SK-N-SH treated with all-trans-retinoic acid at 6 μM for 48 hours (cell line): Measurements from ENCODE around the gene STOX1.
"Not testable (repeated sequence)": the region's sequence is repeated elsewhere in the genome, so short reads cannot be mapped to it uniquely, and the experiment has no call there.

Source experiments
- ARNTL ChIP-seq: fragments of 450-650 bp; formaldehyde crosslinking; IDR thresholded peaks from 2 replicates; pipeline ENCODE4 v1.5.0; 2020; ENCODE audit warnings: low read depth, mild to moderate bottlenecking, moderate library complexity, borderline replicate concordance
- BACH2 ChIP-seq: fragments of 250-450 bp; sonication (Bioruptor Pico); IDR thresholded peaks from 2 replicates; pipeline ENCODE4 v1.9.0; 2021; ENCODE audit warnings: mild to moderate bottlenecking, borderline replicate concordance
- CREB5 ChIP-seq: fragments of 250-450 bp; sonication (Bioruptor Pico); IDR thresholded peaks from 2 replicates; pipeline ENCODE4 v1.5.1; 2020; ENCODE audit warnings: low read depth, mild to moderate bottlenecking, moderate library complexity
- ESRRG ChIP-seq: fragments of 250-450 bp; sonication (Bioruptor Pico); IDR thresholded peaks from 2 replicates; pipeline ENCODE4 v1.6.1; 2021; ENCODE audit warnings: mild to moderate bottlenecking
- PATZ1 ChIP-seq: fragments of 250-450 bp; sonication (Bioruptor Pico); IDR thresholded peaks from 2 replicates; pipeline ENCODE4 v1.8.0; 2020; ENCODE audit warnings: mild to moderate bottlenecking, moderate library complexity, borderline replicate concordance
- SNAI2 ChIP-seq: fragments of 250-450 bp; sonication (Bioruptor Pico); IDR thresholded peaks from 2 replicates; pipeline ENCODE4 v1.5.0; 2020; ENCODE audit warnings: mild to moderate bottlenecking, moderate library complexity
- TCF4 ChIP-seq: fragments of 250-450 bp; sonication (Bioruptor Pico); IDR thresholded peaks from 2 replicates; pipeline ENCODE4 v1.8.0; 2021; ENCODE audit warnings: mild to moderate bottlenecking, moderate library complexity, borderline replicate concordance
- ZFP3 ChIP-seq: fragments of 250-450 bp; sonication (Bioruptor Pico); IDR thresholded peaks from 2 replicates; pipeline ENCODE4 v1.5.0; 2020; ENCODE audit warnings: mild to moderate bottlenecking, moderate library complexity
- ZFP30 ChIP-seq: fragments of 450-650 bp; formaldehyde crosslinking; IDR thresholded peaks from 2 replicates; pipeline ENCODE4 v1.5.0; 2022; ENCODE audit warnings: mild to moderate bottlenecking, moderate library complexity
- ZNF70 ChIP-seq: fragments of 450-650 bp; formaldehyde crosslinking; IDR thresholded peaks from 2 replicates; pipeline ENCODE4 v1.5.0; 2020; ENCODE audit warnings: mild to moderate bottlenecking, moderate library complexity

DNA sequence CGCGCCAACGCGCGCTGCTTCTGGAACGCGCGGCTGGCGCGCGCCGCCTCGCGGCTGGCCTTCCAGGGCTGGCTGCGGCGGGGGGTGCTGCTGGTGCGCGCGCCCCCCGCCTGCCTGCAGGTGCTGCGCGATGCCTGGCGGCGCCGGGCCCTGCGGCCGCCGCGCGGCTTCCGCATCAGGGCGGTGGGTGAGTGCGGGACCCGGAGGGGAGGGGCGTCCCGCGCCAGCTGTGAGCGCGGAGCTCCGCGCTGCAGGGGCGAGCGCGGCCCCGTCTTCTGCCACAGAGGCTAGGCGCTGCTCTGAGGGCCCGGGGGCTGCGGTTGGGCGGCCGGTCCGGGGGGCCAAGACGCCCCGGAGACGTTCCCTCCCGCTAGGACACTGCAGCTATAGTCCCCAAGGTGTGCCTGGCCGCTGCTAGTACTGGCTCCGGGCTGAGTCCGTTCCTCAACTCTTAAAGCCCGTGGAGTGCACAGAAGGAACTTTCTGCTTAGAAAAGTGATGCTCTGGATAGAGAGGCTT lies 811 bp downstream of the STOX1 start:
- not testable (repeated sequence) for TF ChIP-seq TCF4 (CRISPR knock-in tag); BACH2; CREB5 (CRISPR knock-in tag); ZFP3 (CRISPR knock-in tag); SNAI2 (CRISPR knock-in tag); ARNTL (CRISPR knock-in tag); ESRRG (CRISPR knock-in tag); ZFP30 (CRISPR knock-in tag); ZNF70; PATZ1 (CRISPR knock-in tag)
